Fibroblast of skin of scalp (primary cell): Measurements from ENCODE around the gene UGT1A7.
"Not testable (repeated sequence)": the region's sequence is repeated elsewhere in the genome, so short reads cannot be mapped to it uniquely, and the experiment has no call there.

Experiments used
- DNase-seq: peaks from one replicate; pipeline ENCODE4 v3.0.0-alpha.2; 2013

Gene UGT1A7

GRCh38 chr2:233680361-233681045 is 1.2 kb upstream of the UGT1A7 start:
- DNase-seq: no peak

DNA sequence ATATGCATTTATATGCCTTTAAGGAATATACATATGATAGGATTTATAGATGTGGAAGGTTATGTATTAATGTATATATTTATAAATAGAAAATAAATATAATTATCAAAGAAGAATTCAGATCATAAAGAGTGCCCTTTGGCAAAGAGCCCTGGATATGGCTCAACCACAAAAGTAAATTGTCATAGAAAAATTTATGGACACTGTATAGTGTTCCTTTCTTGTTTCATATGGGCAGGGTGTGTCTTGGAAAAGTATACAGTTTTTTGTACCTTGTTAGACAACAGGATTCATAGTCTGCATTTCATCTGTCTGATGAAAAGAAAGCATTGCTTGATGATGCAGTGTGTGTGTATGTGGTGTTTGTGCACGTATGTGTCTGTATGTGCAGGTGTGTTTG is 2.9 kb downstream of the UGT1A7 start:
- no peak for DNase-seq

- DNase-seq: no peak
Observed at GRCh38 chr2:233686928-233687327, 5.2 kb downstream of the UGT1A7 start.

GRCh38 chr2:233688341-233688740 is 6.6 kb downstream of the UGT1A7 start:
- no peak for DNase-seq

GRCh38 chr2:233689031-233689430 is 7.3 kb downstream of the UGT1A7 start:
- no peak for DNase-seq

- no peak for DNase-seq
Observed at GRCh38 chr2:233689501-233689900, 7.8 kb downstream of the UGT1A7 start.

DNA sequence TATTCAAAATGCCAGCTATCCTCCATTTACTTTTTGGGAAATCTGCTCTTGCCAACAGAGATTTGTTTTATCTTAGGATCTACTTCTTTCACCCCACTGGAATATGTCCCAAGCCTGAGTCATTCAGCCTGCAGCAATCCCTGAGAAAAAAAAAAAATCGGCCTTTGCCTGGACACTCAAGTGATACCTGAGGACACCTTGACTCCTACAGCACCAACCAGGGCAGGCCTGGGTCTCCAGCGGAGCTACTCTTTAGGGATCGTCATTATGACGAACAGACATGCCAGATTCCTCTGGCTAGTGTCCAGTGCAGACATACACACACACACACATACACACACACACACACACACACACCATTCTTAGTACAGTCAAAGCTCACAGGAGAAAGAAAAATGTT is 8.7 kb downstream of the UGT1A7 start:
- DNase-seq: no peak

DNA sequence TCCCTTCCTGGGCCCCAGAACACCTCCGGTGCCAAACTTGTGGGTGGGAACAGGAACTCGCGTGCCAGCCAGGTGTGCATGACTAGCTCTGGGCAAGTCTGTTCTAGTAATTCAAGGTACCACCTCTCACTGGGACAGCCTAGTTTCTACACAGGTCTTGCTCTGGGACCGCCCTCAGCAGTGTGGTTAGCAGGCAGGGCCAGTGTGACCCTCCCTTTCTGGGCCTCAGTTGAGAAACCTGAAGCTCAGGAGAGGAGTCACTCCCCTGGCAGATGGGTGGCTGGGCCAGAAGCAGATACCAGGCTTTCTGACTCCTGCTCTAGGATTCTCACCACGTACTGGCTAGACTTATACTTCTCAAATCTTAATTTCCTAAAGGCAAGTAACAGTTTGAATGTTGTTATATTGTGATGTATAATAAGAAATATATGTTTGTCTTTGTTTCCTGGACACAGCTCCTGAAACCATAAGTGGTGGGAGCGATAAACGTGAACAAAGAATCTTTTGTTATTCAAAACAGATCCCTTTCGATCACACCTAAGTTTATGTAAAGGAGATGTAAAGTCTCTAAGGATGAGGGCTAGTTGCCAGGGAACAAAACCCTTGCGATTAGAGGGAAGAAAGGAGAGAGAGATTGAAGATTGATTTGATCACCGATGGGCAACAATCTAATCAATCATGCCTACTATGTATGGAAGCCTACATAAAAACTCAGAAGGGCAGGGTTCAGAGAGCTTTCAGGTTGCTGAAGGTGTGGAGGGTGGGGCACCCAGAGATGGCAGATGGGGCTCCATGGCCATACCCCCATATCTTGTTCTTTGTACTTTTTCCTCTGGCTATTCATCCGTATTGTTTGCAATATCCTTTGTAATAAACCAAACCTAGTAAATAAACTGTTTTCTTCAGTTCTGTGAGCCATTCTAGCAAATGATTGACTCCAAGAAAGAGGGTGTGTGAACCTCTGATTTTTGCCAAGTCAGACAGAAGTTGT is 10.0 kb downstream of the UGT1A7 start:
- DNase-seq: no peak

- DNase-seq: no peak
Observed at GRCh38 chr2:233692648-233693047, 10.9 kb downstream of the UGT1A7 start, which contains the start of gene UGT1A6. UGT1A6 (plus strand) TSS chr2:233692890; CDS start chr2:233693005, 115 bp downstream.

- DNase-seq: no peak
Observed at GRCh38 chr2:233693963-233694362, 12.3 kb downstream of the UGT1A7 start.

DNA sequence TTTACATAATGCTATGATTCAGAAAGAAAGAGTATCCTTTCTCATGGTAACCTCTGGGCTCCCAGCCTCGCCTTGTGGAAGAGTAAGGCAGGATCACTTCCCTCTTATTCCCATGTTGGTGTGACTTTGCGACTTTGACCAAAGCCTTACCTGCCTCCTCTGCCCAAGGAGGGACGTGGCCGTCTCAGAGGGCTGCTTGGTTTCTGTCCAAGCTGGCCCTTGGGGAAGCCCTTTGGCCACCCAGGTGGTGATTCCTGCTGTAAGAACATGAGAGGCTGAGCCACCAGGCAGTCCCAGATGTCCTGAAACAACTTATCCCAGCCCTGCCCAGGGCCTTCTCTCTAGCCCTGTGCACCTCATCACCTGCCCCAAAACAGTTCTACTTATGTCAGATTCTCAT is 17.0 kb downstream of the UGT1A7 start:
- no peak for DNase-seq

GRCh38 chr2:233699424-233700027 is 17.8 kb downstream of the UGT1A7 start:
- no peak for DNase-seq

DNA sequence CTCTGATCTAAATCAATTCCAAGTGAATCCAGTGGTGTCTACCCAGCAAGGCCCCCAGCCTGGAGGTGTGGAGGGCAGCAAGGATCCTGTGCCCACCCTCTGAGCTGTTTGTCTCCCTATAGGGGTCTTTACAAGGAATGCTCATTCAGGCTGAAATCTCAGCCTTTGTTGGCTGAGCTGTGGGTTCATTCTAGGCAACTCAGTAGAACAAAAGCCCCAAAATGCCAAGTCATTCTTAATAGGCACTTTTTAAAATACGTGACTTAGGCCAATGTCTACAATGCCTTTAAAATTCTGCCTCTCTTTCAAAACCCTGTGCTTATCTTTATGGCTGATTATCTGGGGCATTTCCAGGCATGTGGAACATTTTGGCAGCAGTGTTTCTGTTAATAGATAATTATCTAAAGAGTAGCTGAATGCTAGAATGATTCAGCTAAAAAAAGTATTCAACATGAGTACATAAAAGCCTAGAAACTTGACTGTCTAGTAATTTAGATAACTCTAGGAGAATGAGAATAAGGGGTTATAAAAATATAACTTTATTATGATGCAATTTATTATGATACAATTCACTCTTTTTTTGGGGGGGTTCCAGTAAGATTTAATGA is 18.4 kb downstream of the UGT1A7 start:
- DNase-seq: peak; percentile 13

- DNase-seq: not testable (repeated sequence)
Observed at GRCh38 chr2:233700842-233701241, 19.1 kb downstream of the UGT1A7 start.

DNA sequence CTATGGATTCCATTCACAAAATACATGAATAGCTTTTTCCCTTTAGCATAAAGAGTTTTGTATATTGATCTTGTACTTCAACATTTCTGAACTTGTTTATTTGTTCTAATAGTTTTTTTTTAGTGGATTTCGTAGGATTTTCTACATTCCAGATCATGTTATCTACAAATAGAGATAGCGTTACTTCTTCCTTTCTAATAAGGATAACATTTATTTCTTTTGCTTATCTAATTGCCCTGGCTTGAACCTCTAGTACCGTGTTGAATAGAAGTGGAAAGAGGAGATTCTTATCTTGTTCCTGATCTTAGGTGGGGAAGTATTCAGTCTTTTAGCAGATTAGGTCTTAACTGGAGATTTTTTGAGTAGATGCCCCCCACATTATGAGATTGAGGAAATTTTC is 20.5 kb downstream of the UGT1A7 start:
- DNase-seq: no peak

GRCh38 chr2:233705911-233706506 is 24.3 kb downstream of the UGT1A7 start:
- no peak for DNase-seq

- no peak for DNase-seq
Observed at GRCh38 chr2:233706720-233707119, 25.0 kb downstream of the UGT1A7 start.

DNA sequence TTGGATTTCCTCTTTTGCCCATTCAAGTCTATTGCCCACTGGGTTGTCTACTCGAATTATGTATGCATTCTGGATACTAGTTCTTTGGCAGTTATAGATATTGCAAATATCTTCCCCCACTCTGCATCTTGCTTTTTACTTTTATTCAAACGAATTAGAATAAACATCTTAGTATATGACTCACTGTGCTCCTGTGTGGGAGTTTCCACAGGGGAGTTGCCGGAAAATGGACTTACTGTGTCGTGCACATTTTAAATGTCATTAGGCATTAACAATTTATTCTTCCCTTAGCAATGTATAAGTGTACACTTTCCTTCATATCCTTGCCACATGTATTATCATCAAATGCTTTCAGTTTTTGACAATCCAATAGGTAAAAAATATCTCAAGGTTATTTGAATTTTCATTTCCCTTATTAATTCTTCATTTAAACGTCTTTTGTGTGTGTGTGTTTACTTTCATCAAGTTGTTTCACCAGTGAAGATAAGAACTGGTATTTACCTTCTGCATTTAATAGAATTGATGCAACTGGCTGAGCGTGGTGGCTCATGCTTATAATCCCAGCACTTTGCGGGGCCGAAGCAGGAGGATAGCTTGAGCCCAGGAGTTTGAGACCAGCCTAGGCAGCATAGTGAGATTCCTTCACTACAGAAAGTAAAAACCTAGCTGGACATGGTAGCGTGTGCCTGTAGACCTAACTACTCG is 26.4 kb downstream of the UGT1A7 start:
- no peak for DNase-seq

- no peak for DNase-seq
Observed at GRCh38 chr2:233708942-233709341, 27.2 kb downstream of the UGT1A7 start.

DNA sequence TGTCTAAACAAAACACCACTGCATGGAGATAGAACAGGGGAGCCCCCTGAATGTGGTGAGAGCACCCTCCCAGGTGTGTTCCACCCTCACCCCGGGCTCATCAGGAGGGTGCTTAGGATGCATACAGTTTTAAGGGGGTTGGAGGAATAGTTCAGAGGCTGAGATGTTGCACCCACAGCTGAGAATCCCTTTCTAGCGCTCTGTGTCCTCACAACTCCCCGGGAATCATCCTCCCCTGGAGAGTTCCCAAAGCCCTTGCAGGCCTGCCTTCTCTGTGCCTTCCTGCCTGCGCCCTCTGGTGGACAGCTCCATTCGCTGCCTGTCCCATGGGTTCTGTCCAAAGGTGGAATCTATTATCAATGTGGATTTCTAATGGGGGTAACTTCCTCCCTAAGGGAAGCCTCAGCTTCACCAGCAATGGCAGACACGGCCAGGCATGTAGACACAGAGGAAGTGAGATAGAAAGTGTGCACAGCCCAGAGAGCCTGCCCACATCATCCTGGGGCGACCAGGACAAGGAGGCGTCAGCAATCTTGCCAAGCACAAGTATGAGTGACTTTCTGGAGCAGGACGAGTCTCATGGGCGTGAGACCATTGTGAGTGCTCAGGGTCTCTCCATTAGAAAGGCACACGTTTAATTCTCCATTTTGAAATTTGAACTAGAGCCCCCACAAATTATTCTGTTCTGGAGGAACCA is 29.8 kb downstream of the UGT1A7 start:
- DNase-seq: peak; percentile 72
